Kidney (tissue), 14 donors: Measurements from ENCODE around the gene COPS3. TPM values are rescaled to one million over a fixed set of nuclear protein-coding genes. Genes with fewer than 3 reads are reported as not detected.
A peak's percentile ranks its signal among the peaks of the same experiment; 100 is the strongest.

Experiments used
- DNase-seq, 5 donors: peaks; one replicate each; pipeline ENCODE4 v3.0.0-alpha.2; 2013 to 2020
- FAIRE-seq: peaks from 2 replicates; lab custom pipeline; 2012; peaks lifted over from hg19 to GRCh38; lab: Jason Lieb, UNC
- H3K27ac ChIP-seq, 2 donors: one replicate each; pipeline ENCODE4 v1.7.0; 2013; ENCODE audit warnings: low read depth in 2 of 2, low read length in 2 of 2, inconsistent platforms in 1 of 2
- H3K27me3 ChIP-seq: one replicate; pipeline ENCODE4 v1.7.1; 2013; ENCODE audit warnings: low read length, inconsistent platforms; ENCODE audit not compliant: control insufficient read depth, insufficient read depth
- H3K36me3 ChIP-seq, 3 donors: one replicate each; pipeline versions ENCODE4 v1.7.0 to v1.7.1; 2013; ENCODE audit warnings: low read length in 3 of 3, control low read depth in 1 of 3, inconsistent platforms in 1 of 3; ENCODE audit not compliant: insufficient read depth in 3 of 3, control insufficient read depth in 2 of 3
- H3K4me1 ChIP-seq, 3 donors: one replicate each; pipeline versions ENCODE4 v1.7.0 to v1.7.1; 2013; ENCODE audit warnings: low read length in 3 of 3, inconsistent platforms in 1 of 3, low read depth in 1 of 3; ENCODE audit not compliant: control insufficient read depth in 2 of 3, insufficient read depth in 2 of 3
- H3K4me3 ChIP-seq, 3 donors: one replicate each; pipeline versions ENCODE4 v1.7.0 to v1.8.1; 2013; ENCODE audit warnings: low read length in 3 of 3, control low read depth in 1 of 3, inconsistent platforms in 1 of 3
- H3K9ac ChIP-seq, 3 donors: one replicate each; pipeline versions ENCODE4 v1.7.0 to v1.7.1; 2013; ENCODE audit warnings: low read length in 3 of 3, control low read depth in 1 of 3, inconsistent platforms in 1 of 3
- H3K9me3 ChIP-seq, 3 donors: one replicate each; pipeline versions ENCODE4 v1.7.0 to v1.7.1; 2013; ENCODE audit warnings: low read length in 3 of 3, control low read depth in 1 of 3, inconsistent platforms in 1 of 3; ENCODE audit not compliant: control insufficient read depth in 2 of 3, insufficient read depth in 1 of 3
- intact Hi-C: fragments of 100-400 bp; cut with DNase I; formaldehyde crosslinking; loops from one replicate; pipeline ENCODE4 v1.11.1; 2022
- polyA plus RNA-seq: library from polyadenylated mRNA; stranded (reverse); fragments of 350-450 nt; fragmentation: Illumina TruSeq; extraction: RNeasy Lipid Tissue Mini Kit (QIAGEN cat#74804); gene quantifications from one replicate; pipeline ENCODE4 v1.2.3, GENCODE V29; 2014; ENCODE audit warnings: low read depth, low replicate concordance; ENCODE audit not compliant: insufficient read depth
- total RNA-seq: library from RNA; stranded (reverse); fragmentation: NEBNext Ultra II Directional; extraction: Animal tissue kit (Norgen Biotek cat#: 25700); gene quantifications from one replicate; pipeline ENCODE4 v1.2.1, GENCODE V29; 2021
- TF ChIP-seq, protein P1 (sequence below): IDR thresholded peaks from 3 replicates; pipeline ENCODE4 v1.5.1; 2012; ENCODE audit warnings: mild to moderate bottlenecking, moderate library complexity, borderline replicate concordance; ENCODE audit not compliant: insufficient read depth; ENCODE audit errors: extremely low read depth
- donor health status: control.
- donor health status: control.
- donor health status: control.
- donor health status: control.
- donor health status: control.
- donor health status: DM: yes; HTN: yes; CAD: no.
- donor health status: Normal renal cell carcinoma (clear cell type).

COPS3 gene
- total and polyA plus RNA-seq, 2 donors from 2014 or later = 46.9 to 48.1 TPM

DNA sequence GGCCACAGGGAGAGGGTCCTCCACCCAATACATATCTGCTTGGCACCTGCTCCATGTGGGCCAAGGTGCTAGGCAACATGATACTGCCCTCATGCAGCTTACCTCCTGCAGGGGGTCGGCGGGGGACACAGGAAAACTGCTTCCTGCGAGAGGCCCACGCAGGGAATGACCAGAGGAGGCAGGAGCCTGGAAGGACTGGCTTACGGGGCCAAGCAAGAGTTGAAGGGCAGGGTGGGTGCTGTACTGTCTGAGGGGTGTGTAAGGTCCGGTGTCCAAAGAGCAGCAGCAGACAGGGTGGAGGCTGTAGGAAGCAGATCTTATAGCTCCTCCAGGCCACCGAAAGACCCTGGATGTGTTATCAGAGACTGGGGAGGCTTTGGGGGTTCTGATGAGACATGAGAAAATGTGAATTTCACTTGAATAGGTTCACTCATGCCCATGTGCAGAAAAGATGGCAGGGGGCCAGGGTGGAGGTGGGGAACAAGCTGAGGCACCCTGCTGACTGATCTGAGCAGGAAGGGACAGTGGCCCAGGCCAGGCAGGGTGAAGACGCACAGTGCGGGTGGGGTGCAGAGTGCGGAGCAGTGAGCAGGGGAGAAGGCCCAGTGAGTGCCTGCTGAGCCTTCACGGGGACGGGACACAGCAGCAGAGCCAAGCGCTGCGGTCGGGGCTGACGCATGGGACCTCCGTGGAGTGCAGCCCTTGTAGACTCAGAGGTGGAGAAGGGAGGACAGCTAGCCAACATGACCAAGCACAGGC, 52.3 kb downstream of the COPS3 start:
- DNase-seq = peak in 1 of 5 donors; percentile 58
- Histone ChIP-seq H3K27me3 (no peaks in the 10 kb centered on the region), H3K36me3 (peaks cover 2 to 63% (median 46%) of the 10 kb centered on the region in 3 donors), H3K4me3 (no peak overlapping the region), H3K27ac (no peak overlapping the region), H3K4me1 (no peaks in the 10 kb centered on the region), H3K9ac (no peak overlapping the region), H3K9me3 (no peaks in the 10 kb centered on the region)
- no peak for FAIRE-seq
- TF ChIP-seq, protein P1, sequence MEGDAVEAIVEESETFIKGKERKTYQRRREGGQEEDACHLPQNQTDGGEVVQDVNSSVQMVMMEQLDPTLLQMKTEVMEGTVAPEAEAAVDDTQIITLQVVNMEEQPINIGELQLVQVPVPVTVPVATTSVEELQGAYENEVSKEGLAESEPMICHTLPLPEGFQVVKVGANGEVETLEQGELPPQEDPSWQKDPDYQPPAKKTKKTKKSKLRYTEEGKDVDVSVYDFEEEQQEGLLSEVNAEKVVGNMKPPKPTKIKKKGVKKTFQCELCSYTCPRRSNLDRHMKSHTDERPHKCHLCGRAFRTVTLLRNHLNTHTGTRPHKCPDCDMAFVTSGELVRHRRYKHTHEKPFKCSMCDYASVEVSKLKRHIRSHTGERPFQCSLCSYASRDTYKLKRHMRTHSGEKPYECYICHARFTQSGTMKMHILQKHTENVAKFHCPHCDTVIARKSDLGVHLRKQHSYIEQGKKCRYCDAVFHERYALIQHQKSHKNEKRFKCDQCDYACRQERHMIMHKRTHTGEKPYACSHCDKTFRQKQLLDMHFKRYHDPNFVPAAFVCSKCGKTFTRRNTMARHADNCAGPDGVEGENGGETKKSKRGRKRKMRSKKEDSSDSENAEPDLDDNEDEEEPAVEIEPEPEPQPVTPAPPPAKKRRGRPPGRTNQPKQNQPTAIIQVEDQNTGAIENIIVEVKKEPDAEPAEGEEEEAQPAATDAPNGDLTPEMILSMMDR = no peak
- intact Hi-C loops = no loop called here

DNA sequence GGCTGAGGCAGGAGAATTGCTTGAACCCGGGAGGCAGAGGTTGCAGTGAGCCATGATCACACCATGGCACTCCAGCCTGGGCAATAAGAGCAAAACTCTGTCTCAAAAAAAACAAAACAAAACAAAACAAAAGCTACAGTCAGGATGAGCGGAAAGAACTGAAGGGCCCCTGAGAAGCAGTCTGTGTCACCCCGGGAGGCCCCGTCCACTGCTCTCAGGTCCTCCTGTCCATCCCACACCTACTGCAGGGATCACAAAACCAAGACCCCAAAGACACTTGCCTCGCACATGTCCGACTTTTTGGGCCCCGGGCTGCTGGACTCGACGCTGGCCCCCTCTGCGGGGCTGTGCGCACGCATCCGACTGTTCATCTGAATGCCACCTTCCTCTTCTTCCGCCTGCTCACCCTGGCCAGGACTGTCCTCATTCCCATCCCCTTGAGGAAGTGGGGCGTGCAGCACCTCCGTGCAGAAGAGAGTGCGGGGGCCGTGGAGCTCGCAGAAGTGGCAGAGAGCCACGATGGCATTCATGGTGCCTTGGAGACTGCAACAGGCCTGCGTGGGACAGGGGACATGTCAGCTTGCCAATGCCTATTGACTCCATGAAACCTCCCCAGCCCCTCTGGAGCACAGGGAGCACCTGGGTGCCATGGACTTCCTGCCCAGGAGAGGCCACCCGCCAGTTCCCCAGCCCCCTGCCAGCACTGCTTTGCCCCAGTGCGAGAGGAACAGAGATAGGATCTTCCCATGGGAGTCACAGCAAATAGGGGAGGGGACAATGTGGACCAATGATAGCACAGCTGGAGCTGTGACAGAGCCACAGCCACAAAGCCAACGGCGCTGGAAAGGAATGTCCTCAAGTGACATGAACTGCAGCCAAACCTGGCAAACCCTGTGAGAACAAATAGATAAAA, 53.2 kb downstream of the COPS3 start:
- Histone ChIP-seq H3K9me3 (no peaks in the 10 kb centered on the region), H3K27me3 (no peaks in the 10 kb centered on the region), H3K9ac (no peak overlapping the region), H3K4me1 (no peaks in the 10 kb centered on the region), H3K36me3 (peaks cover 2 to 68% (median 52%) of the 10 kb centered on the region in 3 donors), H3K4me3 (no peak overlapping the region), H3K27ac (no peak overlapping the region)
- intact Hi-C loops = no loop called here
- no peak for FAIRE-seq
- DNase-seq = peak in 1 of 5 donors; percentile 45
- TF ChIP-seq, protein P1 = no peak

DNA sequence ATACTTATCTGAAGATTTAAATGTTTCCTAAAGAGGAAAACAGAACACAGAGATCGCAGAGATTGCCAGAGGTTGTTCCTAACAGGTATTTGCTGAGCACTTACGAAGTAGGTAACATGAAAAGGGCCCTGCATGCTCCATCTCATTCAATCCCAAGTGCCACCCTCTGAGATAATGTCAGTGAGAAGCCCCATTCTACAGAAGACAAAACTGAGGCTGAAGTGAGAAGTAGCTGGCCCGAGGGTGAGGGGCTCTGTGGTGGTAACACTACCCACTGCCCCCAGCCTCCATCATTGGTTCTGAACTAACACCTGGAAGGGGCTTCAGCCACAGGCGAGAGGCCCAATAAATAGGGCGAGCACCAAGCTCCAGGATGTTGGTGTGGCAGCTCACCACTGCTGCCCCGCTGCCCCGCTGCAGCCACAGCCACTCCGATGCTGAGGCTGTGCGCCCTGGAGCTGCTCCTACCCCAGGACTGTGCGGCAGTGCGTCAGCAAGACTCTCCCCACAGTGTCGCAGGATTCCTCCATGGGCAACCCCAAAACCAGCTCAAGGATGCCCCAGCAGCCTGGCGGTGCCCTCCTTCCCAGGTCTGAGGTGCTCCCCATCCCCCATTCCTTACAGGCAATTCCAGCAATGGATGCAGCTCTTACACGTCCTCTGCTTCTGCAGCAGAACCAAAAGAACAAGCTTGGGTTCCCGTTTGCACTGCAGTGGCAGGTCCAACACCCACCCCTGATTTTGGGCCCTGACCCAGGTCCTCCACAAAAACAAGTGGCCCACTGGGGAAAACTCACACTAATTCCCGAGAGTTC, 54.4 kb downstream of the COPS3 start:
- no peaks in the 10 kb centered on the region for H3K4me1 ChIP-seq
- TF ChIP-seq, protein P1 = no peak
- no peak overlapping the region for H3K27ac ChIP-seq
- no peak overlapping the region for H3K9ac ChIP-seq
- H3K4me3 ChIP-seq = no peak overlapping the region
- DNase-seq = peak in 1 of 5 donors; percentile 49
- peaks cover 2 to 73% (median 56%) of the 10 kb centered on the region in 3 donors for H3K36me3 ChIP-seq
- no peak for FAIRE-seq
- H3K27me3 ChIP-seq = no peaks in the 10 kb centered on the region
- no peaks in the 10 kb centered on the region for H3K9me3 ChIP-seq
- intact Hi-C loops = no loop called here
